SK-N-SH (cell line): ENCODE data around the gene SRBD1.

ENCODE experiments used
- EP300 ChIP-seq, 2 experiments: IDR thresholded peaks; 2 replicates each; pipeline versions ENCODE4 v1.4.0 to v1.6.1; 2012; ENCODE audit warnings: borderline replicate concordance in 1 of 2, low read depth in 1 of 2, low read length in 1 of 2
- EZH2phosphoT487 ChIP-seq: fragments of 200-600 bp; sonication (generic); IDR thresholded peaks from 2 replicates; pipeline ENCODE4 v1.6.1; 2017; ENCODE audit warnings: low read depth, mixed run types, mild to moderate bottlenecking, antibody characterized with exemption, moderate library complexity, borderline replicate concordance
- JUND ChIP-seq: IDR thresholded peaks from 2 replicates; pipeline ENCODE4 v1.4.0; 2012
- YY1 ChIP-seq: IDR thresholded peaks from 2 replicates; pipeline ENCODE4 v1.4.0; 2012; ENCODE audit warnings: low read depth, mild to moderate bottlenecking
- TF ChIP-seq, protein P1 (sequence below): fragments of 200-600 bp; sonication (generic); IDR thresholded peaks from 2 replicates; pipeline ENCODE4 v1.6.1; 2017; ENCODE audit warnings: antibody characterized with exemption, mild to moderate bottlenecking, moderate library complexity
- TF ChIP-seq, protein P2 (sequence below): fragments of 150-350 bp; IDR thresholded peaks from 2 replicates; pipeline ENCODE4 v1.6.1; 2017; ENCODE audit warnings: antibody characterized with exemption, low read length, low read depth, borderline replicate concordance
- TF ChIP-seq, protein P3 (sequence below): IDR thresholded peaks from 2 replicates; pipeline ENCODE4 v1.4.0; 2012; ENCODE audit warnings: low read depth
- TF ChIP-seq, protein P4 (sequence below): IDR thresholded peaks from 2 replicates; pipeline ENCODE4 v1.4.0; 2012; ENCODE audit warnings: low read depth, borderline replicate concordance

DNA sequence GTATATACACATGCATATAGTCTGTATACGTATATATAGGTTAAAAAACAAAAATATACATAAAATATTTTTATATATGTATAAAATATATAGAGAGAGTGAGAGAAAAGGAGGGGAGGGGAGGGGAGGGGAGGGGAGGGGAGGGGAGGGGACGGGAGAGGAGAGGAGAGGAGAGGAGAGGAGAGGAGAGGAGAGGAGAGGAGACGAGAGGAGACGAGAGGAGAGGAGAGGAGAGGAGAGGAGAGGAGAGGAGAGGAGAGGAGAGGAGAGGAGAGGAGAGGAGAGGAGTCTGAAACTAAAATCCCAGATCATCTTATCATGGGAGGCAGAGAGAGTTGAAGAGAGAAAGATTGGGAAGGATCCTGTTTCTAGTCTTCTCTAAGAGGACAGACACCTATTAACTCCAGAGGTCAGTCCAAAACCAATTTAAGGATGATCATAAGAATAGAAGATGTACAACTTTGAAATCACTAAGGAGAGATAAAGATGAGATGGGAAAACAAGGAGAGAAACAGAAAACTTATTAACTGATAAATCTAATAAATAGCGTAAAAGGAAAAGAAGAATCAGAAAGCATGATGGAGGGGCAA is 195.4 kb downstream of the SRBD1 start:
- TF ChIP-seq, protein P1, sequence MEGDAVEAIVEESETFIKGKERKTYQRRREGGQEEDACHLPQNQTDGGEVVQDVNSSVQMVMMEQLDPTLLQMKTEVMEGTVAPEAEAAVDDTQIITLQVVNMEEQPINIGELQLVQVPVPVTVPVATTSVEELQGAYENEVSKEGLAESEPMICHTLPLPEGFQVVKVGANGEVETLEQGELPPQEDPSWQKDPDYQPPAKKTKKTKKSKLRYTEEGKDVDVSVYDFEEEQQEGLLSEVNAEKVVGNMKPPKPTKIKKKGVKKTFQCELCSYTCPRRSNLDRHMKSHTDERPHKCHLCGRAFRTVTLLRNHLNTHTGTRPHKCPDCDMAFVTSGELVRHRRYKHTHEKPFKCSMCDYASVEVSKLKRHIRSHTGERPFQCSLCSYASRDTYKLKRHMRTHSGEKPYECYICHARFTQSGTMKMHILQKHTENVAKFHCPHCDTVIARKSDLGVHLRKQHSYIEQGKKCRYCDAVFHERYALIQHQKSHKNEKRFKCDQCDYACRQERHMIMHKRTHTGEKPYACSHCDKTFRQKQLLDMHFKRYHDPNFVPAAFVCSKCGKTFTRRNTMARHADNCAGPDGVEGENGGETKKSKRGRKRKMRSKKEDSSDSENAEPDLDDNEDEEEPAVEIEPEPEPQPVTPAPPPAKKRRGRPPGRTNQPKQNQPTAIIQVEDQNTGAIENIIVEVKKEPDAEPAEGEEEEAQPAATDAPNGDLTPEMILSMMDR, result no peak
- TF ChIP-seq EZH2phosphoT487, result no peak
- TF ChIP-seq EP300 (IDR thresholded peaks at IDR 0.05; ENCODE audit: borderline replicate concordance in 1 of 2, low read depth in 1 of 2, low read length in 1 of 2), result no peak
- TF ChIP-seq, protein P2, sequence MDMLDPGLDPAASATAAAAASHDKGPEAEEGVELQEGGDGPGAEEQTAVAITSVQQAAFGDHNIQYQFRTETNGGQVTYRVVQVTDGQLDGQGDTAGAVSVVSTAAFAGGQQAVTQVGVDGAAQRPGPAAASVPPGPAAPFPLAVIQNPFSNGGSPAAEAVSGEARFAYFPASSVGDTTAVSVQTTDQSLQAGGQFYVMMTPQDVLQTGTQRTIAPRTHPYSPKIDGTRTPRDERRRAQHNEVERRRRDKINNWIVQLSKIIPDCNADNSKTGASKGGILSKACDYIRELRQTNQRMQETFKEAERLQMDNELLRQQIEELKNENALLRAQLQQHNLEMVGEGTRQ, result no peak
- TF ChIP-seq, protein P3, sequence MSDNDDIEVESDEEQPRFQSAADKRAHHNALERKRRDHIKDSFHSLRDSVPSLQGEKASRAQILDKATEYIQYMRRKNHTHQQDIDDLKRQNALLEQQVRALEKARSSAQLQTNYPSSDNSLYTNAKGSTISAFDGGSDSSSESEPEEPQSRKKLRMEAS, result no peak
- TF ChIP-seq, protein P4, sequence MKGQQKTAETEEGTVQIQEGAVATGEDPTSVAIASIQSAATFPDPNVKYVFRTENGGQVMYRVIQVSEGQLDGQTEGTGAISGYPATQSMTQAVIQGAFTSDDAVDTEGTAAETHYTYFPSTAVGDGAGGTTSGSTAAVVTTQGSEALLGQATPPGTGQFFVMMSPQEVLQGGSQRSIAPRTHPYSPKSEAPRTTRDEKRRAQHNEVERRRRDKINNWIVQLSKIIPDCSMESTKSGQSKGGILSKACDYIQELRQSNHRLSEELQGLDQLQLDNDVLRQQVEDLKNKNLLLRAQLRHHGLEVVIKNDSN, result no peak
- TF ChIP-seq YY1, result no peak
- TF ChIP-seq JUND, result no peak
